ENCODE measurements around the gene ZNF215. TPM values are rescaled to one million over a fixed set of nuclear protein-coding genes. Genes with fewer than 3 reads are reported as not detected.
"Not testable (repeated sequence)": the region's sequence is repeated elsewhere in the genome, so short reads cannot be mapped to it uniquely, and the experiment has no call there.

ZNF215 gene
- total RNA-seq, 1 experiment from 2014 or later = 1.6 TPM

DNA sequence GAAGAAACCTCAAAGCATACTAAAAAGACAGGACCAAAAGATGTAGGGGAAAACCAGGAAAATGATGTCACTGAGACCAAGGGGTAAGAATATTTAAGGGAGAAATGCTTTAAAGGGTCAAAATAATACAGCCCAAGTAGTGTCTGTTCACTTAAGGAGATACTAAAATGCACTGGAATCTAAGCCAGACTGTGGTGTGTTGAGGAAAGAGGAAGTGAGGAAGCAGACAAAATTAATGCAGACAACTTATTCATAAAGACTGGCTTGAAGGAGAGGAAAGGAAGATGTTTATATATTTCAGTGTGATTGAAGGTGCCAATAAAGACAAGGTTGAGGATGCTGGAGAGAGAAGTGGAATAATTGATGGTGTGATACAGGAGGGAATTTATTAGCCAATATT, 15.7 kb downstream of the ZNF215 start:
- DNase-seq = no peak
- no peaks in the 10 kb centered on the region for H3K27me3 Mint-ChIP-seq (ENCODE audit: unreplicated experiment)
- TF ChIP-seq, protein P1, sequence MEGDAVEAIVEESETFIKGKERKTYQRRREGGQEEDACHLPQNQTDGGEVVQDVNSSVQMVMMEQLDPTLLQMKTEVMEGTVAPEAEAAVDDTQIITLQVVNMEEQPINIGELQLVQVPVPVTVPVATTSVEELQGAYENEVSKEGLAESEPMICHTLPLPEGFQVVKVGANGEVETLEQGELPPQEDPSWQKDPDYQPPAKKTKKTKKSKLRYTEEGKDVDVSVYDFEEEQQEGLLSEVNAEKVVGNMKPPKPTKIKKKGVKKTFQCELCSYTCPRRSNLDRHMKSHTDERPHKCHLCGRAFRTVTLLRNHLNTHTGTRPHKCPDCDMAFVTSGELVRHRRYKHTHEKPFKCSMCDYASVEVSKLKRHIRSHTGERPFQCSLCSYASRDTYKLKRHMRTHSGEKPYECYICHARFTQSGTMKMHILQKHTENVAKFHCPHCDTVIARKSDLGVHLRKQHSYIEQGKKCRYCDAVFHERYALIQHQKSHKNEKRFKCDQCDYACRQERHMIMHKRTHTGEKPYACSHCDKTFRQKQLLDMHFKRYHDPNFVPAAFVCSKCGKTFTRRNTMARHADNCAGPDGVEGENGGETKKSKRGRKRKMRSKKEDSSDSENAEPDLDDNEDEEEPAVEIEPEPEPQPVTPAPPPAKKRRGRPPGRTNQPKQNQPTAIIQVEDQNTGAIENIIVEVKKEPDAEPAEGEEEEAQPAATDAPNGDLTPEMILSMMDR (IDR thresholded peaks at IDR 0.05; ENCODE audit: unreplicated experiment) = no peak
- no peaks in the 10 kb centered on the region for H3K36me3 Mint-ChIP-seq (ENCODE audit: insufficient read depth, unreplicated experiment)
- no peak overlapping the region for H3K27ac Mint-ChIP-seq (ENCODE audit: unreplicated experiment)
- intact Hi-C loops (cut with micrococcal nuclease; ENCODE audit: unreplicated experiment) = no loop called here
- no peak overlapping the region for H3K4me3 Mint-ChIP-seq (ENCODE audit: low read depth, unreplicated experiment)
- CTCF ChIA-PET = no interaction called here
- H3K9me3 Mint-ChIP-seq (ENCODE audit: low read depth, unreplicated experiment) = no peaks in the 10 kb centered on the region
- no peaks in the 10 kb centered on the region for H3K4me1 Mint-ChIP-seq (ENCODE audit: low read depth, unreplicated experiment)
- no TSS peak for BruUV-seq (replicated peaks)

DNA sequence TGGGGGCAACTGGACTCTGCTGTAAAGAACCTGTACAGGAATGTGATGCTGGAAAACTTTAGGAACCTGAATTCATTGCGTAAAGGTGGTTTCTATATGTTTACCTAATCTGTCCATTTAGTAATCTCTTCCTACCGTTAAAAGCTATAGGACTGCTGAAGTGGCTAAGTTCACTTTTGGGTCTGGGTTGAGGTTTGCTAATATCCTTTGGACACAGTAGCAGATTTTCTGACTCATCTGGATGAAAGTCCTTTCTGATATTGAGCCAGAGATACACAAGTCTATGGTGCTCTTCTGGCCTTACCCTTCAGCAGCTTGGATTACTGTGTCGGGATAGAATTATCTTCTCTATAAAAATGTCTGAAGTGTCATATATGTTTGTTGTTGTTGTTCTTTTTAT, 16.9 kb downstream of the ZNF215 start:
- Mint-ChIP-seq H3K4me3 (ENCODE audit: low read depth, unreplicated experiment) (no peak overlapping the region), H3K9me3 (ENCODE audit: low read depth, unreplicated experiment) (no peaks in the 10 kb centered on the region), H3K4me1 (ENCODE audit: low read depth, unreplicated experiment) (no peaks in the 10 kb centered on the region), H3K36me3 (ENCODE audit: insufficient read depth, unreplicated experiment) (no peaks in the 10 kb centered on the region), H3K27me3 (ENCODE audit: unreplicated experiment) (no peaks in the 10 kb centered on the region), H3K27ac (ENCODE audit: unreplicated experiment) (no peak overlapping the region)
- no TSS peak for BruUV-seq (replicated peaks)
- CTCF ChIA-PET = no interaction called here
- no peak for DNase-seq
- TF ChIP-seq, protein P1 (IDR thresholded peaks at IDR 0.05; ENCODE audit: unreplicated experiment) = no peak
- intact Hi-C loops (cut with micrococcal nuclease; ENCODE audit: unreplicated experiment) = no loop called here

DNA sequence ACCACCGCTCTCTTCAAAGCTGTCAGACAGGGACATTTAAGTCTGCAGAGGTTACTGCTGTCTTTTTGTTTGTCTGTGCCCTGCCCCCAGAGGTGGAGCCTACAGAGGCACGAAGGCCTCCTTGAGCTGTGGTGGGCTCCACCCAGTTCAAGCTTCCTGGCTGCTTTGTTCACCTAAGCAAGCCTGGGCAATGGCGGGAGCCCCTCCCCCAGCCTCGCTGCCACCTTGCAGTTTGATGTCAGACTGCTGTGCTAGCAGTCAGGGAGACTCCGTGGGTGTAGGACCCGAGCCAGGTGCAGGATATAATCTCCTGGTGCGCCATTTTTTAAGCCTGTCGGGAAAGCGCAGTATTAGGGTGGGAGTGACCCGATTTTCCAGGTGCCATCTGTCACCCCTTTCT, 28.0 kb downstream of the ZNF215 start:
- DNase-seq; H3K27ac Mint-ChIP-seq (ENCODE audit: unreplicated experiment); BruUV-seq (replicated peaks); H3K9me3 Mint-ChIP-seq (ENCODE audit: low read depth, unreplicated experiment); H3K27me3 Mint-ChIP-seq (ENCODE audit: unreplicated experiment); H3K4me1 Mint-ChIP-seq (ENCODE audit: low read depth, unreplicated experiment); H3K4me3 Mint-ChIP-seq (ENCODE audit: low read depth, unreplicated experiment); H3K36me3 Mint-ChIP-seq (ENCODE audit: insufficient read depth, unreplicated experiment); CTCF ChIA-PET; intact Hi-C loops (cut with micrococcal nuclease; ENCODE audit: unreplicated experiment): not testable (repeated sequence)

DNA sequence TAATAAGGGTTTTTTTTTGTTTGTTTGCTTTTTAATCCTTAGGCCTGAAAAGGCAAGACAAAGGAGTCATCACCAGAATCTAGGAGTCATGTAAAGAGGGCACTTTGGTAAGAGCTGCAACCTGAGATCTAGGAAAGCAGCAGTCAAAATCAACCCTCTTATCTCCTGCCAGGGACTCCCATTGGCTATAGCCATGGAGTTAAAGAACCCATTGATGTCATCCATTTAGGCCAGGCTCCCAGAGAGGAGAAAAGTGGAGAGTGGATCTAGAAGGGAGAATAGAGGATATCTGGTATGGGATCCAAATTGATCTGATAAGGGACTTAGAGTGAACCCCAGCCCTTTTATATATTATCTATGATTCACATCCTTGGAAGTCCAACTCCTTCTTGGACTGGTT, 35.9 kb downstream of the ZNF215 start:
- Mint-ChIP-seq H3K4me1 (ENCODE audit: low read depth, unreplicated experiment) (no peaks in the 10 kb centered on the region), H3K4me3 (ENCODE audit: low read depth, unreplicated experiment) (no peak overlapping the region), H3K27me3 (ENCODE audit: unreplicated experiment) (no peaks in the 10 kb centered on the region), H3K9me3 (ENCODE audit: low read depth, unreplicated experiment) (no peaks in the 10 kb centered on the region), H3K36me3 (ENCODE audit: insufficient read depth, unreplicated experiment) (no peaks in the 10 kb centered on the region), H3K27ac (ENCODE audit: unreplicated experiment) (no peak overlapping the region)
- DNase-seq = no peak
- no TSS peak for BruUV-seq (replicated peaks)
- CTCF ChIA-PET = no interaction called here
- intact Hi-C loops (cut with micrococcal nuclease; ENCODE audit: unreplicated experiment) = no loop called here
- TF ChIP-seq, protein P1 (IDR thresholded peaks at IDR 0.05; ENCODE audit: unreplicated experiment) = no peak

DNA sequence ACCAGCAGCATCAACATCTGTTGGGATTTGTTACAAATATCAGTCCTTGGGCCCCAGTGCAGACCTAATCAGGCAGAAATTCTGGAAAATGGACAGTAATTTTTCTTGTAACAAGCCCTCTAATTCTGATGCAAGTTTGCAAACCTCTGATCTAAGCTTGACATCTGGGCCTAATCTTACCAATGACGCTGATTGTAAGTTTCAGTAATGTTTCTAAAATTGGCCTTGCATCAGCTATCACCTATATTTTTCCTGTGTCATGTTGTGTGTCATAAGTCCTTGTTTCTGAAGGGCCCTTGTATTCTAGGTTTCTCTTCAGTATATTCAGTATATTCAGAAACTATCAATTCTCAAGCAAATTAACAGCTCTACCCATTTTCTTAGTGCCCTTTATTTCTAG, 36.4 kb downstream of the ZNF215 start:
- H3K27me3 Mint-ChIP-seq (ENCODE audit: unreplicated experiment) = no peaks in the 10 kb centered on the region
- DNase-seq = no peak
- no peaks in the 10 kb centered on the region for H3K9me3 Mint-ChIP-seq (ENCODE audit: low read depth, unreplicated experiment)
- TF ChIP-seq, protein P1 (IDR thresholded peaks at IDR 0.05; ENCODE audit: unreplicated experiment) = no peak
- intact Hi-C loops (cut with micrococcal nuclease; ENCODE audit: unreplicated experiment) = no loop called here
- BruUV-seq (replicated peaks) = no TSS peak
- no peak overlapping the region for H3K4me3 Mint-ChIP-seq (ENCODE audit: low read depth, unreplicated experiment)
- no peaks in the 10 kb centered on the region for H3K4me1 Mint-ChIP-seq (ENCODE audit: low read depth, unreplicated experiment)
- CTCF ChIA-PET = no interaction called here
- H3K27ac Mint-ChIP-seq (ENCODE audit: unreplicated experiment) = no peak overlapping the region
- no peaks in the 10 kb centered on the region for H3K36me3 Mint-ChIP-seq (ENCODE audit: insufficient read depth, unreplicated experiment)

Data from Calu3 (cell line).